GM19023 (cell line): ENCODE data around the gene BTBD6.

ENCODE experiments used
- ATAC-seq: cut with Tn5 transposase; IDR thresholded peaks from one replicate; pipeline ENCODE4 v1.9.1; 2021; ENCODE audit warnings: mild to moderate bottlenecking, moderate library complexity; ENCODE audit not compliant: unreplicated experiment

BTBD6 gene

DNA sequence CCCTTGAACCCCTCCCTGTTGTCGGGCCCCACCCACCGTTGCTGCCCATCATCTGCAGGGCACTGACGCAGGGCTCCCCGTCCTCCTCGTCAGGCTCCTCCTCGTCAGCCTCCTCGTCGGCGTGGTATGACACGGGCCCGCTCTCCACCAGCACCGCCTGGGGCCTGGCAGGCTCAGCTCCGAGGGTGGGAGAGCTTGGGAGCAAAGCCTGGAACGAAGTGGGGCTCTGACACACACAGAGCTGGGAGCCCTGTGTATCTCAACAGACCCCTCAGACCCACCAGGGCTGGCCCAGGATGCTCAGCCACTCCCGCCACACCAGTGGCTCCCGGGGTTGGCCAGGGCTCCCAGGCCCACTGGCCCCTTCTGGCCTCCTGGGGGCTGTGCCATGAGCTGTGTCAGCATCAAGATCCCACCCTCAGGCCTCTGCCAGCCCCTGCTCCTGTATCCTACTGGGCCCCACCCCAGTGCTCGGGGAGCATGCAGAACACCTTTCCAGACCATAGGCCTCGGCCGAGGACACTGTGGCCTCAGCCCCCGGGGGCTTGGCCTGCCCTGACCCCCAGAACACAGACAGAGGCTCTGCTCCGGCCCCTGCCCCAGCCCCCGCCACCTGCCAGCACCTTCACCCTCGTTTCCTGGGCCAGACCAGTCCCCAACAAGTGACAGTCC is 37.1 kb upstream of the BTBD6 start:
- no peak for ATAC-seq

DNA sequence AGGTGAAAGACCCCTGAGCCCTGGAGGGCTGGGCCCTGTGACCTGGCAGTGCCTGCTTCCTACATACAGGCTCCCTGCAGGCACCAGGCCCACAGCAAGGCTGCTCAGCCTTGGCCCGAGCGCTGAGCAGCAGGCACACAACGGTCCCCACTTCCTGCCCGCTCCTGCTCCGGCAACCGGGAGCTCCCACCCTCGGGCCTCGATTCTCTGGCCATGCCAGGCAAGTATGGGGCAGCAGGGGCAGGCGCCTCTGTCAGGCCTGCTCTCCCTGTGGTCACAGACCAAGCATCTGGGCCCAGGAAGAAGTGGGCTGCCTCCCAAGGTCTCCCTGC is 36.6 kb upstream of the BTBD6 start:
- no peak for ATAC-seq

DNA sequence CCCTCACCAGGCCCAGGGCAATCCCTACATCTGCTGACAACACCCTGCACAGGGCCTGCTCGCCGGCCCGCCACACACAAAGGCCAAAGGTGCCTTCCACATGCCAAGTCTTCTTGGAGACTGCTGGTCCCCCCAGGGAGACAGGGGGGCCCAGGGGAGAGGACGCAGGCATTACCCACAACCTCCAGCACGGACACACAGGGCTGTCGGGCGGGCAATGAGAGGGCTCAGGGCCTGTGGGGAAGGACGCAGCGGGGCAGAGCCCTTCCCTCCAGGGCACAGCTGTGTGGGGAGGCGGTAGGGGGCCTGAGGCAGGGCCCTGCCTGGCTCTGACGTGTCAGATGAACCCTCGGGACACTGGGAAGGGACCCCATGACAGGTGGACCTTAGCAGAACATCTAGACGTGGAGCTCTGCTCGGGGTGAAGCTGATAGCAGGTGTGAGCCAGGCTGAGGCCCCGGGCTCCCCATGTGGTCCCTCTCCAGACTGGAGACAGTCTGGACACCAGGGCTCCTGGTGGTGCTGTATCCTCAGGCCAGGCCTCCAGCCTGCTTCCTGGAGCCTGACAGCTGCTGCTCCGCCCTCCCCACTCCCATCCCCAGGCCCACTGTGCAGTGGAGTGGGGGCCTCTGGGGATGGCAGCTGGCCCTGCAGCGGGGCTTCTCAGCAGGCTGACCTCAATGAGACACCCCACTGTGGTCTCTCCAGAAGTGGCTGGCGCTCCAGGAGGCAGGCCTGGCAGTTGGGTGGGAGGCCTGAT is 35.6 kb upstream of the BTBD6 start:
- ATAC-seq, result no peak

DNA sequence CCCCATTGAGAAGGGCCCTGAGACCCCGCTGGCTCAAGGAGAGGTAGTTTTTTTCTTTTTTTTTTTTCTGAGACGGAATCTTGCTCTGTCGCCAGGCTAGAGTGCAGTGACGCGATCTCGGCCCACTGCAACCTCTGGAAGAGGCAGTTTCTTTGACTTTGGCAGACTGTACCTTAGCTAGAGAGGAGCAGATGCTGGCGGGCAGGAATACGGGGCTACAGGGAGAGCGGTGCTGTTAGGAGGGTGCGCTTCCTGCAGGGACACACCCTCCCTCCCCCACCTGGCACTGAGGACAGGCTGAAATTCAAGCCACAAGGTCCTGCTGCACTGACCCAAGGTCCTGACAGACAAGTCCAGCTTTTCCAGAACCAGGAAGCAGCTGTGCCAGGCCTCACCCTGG is 35.0 kb upstream of the BTBD6 start:
- ATAC-seq, result no peak

DNA sequence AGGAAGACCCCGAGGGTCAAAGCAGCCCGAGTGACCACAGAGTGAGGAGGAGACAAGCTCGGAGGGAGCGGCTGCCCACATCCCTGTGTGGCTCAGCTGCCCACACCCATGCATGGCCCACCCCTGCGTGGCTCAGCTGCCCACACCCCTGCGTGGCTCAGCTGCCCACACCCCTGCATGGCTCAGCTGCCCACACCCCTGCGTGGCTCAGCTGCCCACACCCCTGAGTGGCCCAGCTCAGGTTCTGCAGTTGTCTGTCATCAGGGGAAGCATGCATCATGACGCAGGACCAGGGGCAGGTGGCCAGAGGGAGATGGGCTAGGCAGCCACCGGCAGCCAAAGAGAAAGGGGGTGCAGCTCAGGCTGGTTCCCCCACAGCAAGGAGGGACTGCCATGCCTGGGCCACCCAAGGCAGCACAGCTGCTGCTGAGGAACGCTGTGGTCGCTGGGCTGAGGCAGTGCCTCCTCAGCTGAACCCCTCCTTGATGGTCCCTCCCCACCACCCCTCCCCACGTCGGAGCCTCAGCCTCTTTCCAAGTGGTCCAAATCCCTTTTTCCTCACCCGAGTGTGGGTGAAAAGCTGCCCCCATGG is 33.9 kb upstream of the BTBD6 start:
- ATAC-seq, result no peak

DNA sequence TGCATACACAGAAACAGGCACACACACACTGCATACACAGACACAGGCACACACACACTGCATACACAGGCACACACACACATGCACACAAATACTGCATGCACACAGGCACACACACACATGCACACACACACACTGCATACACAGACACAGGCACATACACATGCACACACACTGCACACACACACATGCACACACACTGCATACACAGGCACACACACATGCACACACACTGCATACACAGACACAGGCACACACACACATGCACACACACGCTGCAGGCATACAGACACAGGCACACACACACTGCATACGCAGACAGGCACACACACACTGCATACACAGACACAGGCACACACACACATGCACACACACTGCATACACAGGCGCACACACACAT is 32.7 kb upstream of the BTBD6 start:
- no peak for ATAC-seq

DNA sequence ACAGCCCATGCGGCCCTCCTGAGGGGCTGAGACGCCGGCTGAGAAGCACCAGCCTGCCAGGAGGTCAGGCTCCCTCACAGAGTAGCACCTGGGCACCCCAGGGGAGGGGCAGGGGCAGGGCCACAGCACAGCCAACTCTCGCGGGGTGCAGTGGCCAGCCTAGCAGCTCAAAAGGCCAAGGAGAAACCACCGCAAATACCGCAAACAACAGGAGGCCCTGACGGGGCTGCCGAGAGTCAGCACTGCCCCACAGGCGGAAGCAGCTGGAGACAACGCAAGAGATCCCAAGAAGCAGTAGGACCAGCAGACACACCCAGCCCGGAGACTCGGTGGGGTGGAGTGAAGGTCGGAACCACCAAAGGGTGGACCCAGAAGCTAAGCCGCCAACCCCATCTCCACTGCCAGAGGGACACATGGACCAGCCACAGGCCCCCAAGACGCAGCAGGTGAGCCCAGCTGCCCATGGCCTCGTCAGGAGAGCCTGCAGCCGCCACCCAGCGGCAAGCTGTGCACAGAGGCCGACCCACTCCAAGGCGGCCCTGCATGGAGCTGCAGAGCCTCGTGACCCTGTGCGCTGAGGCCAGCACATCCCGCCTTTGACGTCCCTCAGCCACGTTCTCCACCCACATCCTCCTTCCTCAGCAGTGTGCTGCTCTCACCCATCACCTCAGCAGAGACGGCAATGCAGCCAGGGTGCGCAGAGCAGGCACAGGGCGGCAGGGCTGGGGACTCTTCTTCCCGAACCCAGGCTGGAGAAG is 31.7 kb upstream of the BTBD6 start:
- ATAC-seq, result no peak

DNA sequence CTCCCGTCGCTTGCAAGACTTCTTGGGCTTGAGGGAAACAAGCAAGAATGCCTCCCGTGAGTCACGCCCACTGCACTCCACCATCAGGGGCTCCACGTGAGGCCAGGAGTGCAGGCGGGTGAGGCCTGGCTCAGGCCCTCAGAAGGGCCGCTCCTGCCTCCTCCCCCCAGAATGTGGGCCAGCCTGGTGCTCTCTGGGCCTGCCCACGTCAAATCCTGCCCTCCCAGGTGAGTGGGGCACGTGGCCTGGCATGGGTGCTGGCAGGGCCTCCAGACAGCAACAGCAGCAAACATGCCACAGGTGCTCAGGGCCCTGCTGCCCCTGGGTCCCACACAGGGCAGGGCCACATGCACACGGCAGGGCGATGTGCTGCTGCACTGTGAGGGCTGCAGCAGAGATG is 30.6 kb upstream of the BTBD6 start:
- no peak for ATAC-seq

DNA sequence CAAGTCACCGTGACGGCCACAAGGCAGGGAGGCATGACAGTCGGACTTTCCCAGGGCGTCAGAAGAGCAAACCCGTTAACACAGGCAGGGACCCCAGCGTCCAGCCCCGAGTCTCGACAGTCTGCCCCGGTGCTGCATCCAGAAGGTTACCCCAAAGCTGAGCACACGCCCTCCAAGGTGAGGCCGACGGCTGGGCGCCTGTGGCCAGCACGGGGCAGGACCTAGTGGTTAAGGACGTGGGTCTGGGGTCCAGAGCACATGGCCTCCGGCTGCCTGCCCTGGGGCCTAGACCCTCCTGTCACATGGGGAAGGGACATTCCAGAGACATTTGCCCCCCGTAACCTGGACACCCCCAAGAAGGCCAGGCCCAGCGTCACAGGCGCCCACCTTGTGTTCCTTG is 29.7 kb upstream of the BTBD6 start:
- ATAC-seq, result no peak

DNA sequence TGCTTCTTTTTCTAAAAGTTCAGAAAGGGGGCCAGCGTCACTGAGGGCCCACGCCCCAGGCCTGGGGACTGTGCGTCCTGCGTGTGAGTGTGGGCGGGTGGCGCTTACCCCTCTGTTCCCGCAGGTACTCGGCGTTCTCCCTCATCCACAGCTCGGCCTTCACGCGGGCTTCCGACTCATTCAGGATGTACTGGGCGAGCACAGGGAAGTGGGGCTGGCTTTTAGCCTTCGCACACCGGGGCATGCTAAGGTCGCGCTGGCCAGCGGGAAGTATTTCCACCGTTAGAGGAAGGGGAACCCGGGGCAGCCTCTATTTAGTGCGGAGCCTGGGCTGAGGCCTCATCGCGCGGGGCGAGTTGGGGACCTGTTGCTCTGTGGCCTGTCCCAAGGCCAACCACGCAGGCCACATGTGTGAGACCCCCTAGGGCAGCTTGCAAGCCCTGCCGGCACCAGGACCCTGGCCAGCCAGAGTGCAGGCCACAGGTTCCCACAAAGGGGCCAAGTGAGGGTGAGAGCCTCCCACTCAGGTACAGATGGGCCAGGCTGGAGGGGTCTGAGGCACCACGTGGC is 29.2 kb upstream of the BTBD6 start:
- ATAC-seq, result no peak

DNA sequence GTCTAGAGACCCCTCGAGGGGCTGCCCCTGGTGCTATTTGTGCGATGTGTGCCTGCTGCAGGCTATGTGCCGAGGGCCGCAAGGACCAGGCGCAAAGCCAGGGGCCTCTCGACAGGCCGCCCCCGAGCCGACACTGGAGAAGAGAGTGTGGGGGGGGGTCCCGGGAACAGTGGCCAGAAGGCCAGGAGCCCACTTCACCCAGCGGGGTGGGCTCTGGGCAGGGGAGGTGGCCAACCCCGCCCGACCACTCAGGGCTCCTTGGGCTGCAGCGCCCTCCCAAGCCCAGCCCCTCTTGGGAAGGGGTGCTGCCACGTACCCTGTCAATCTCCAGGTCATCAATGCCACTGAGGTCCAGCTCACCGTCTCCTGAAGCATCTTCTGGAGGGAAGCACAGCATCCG is 28.6 kb upstream of the BTBD6 start:
- ATAC-seq, result no peak

DNA sequence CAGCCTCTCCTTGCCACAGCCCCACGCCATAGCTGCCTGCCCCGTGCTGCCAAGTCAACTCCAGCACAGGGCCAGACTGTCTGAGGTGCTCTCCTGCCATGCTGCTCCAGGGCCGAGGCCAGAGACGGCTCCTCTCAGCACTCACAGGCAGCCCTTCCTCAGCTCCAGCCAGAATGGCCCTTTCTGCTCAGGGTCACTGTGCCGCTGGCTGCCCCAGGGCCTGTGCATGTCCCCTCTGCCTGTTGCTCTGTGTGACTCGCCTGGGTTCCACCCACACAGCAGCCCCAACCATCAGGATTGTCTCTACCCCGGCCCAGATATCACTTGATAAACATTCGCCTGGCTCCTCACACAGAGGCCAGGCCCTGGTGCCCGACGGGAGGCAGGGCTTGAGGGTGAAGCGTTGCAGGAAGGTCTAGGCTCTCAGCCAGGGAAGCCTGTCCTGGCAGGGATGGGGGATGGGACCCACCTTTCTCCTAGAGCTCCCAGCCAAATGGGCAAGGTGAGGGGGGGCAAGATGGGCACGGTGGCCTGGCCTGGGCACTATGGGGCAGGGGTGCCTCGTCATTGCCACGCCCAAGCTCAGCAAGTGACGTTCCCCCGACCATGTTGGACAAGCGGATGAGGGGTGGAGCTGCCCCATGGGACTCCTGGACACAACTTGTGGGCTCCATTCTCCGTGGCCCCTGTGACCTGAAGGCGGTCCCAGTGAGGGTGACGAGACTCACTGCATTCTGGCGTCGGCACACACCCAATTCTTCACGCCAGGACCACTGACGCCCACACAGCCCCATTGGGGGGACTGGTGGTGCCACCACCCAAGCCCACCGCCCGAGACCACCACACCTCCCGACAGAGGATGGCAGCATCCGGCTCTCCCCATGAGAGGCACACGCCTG is 27.4 kb upstream of the BTBD6 start:
- no peak for ATAC-seq

DNA sequence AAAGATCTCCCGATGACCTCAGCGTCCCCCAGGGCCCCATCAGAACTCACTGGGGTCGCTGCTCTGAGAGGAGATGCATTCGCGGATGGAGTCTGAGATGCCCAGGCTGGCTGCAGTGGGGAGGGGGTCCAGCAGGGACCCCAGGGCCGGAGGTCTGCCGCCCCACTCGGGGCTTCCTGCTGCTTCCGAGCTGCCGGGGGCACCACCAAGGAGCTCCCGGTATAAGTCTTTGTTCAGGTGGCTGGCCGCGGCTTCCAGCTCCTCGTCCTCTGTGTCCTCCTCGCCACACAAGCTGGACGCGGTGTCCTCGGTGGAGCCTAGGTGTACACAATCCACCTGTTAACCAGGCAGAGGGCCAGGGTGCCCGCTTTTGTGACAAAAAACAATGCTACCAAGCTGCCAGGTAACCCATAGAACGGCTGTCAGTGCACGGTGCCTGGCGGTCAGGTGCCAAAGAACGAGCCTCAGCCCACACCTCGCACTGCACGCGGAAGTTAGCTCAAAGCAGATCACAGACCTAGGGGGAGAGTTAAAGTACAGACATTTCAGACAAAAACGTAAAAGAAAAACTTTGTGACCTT is 26.6 kb upstream of the BTBD6 start:
- no peak for ATAC-seq

DNA sequence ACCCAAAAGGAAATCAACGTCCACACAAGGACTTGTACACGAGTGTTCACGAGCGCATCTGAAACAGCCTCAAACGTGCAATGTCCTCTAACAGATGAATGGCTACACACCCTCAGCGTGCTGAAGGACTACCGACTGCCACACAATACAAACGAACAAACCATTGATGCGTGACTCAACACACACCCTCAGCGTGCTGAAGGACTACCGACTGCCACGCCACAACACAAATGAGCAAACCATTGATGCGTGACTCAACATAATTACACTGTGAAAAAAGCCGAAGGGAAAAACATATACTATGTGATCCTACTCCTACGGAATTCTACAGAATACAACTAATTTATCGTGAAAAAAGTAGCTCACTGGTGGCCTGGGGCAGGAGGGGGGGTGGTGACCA is 25.1 kb upstream of the BTBD6 start:
- no peak for ATAC-seq

DNA sequence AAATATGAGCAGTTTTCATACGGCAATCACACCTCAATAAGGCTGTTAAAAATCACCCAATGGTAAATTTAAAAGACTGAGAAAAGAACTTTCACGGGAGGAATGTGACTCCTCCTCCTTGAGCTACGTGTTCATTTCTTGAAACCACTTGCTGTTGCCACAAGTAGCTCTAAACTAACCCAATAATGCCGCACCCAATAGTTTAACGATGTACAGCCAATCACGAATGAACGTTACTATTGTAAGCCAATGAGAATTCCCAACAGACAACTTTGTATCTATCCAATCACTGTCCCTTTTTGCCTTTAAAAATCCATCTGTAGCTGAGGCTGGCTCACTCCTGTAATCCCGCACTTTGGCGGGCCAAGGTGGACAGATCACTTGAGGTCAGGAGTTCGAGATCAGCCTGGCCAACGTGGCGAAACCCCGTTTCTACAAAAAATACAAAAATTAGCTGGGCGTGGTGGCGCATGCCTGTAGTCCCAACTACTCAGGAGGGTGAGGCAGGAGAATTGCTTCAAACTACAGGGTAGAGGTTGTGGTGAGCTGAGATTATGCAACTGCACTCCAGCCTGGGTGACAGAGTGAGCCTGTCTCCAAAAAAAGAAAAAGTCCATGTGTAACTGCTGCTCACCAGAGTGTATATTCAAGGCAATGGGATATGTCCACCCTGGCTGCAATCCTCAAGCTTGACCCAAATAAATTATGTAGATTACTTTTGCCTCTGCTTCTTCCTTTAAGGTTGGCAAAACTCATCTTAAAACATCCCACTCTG is 24.4 kb upstream of the BTBD6 start:
- no peak for ATAC-seq

DNA sequence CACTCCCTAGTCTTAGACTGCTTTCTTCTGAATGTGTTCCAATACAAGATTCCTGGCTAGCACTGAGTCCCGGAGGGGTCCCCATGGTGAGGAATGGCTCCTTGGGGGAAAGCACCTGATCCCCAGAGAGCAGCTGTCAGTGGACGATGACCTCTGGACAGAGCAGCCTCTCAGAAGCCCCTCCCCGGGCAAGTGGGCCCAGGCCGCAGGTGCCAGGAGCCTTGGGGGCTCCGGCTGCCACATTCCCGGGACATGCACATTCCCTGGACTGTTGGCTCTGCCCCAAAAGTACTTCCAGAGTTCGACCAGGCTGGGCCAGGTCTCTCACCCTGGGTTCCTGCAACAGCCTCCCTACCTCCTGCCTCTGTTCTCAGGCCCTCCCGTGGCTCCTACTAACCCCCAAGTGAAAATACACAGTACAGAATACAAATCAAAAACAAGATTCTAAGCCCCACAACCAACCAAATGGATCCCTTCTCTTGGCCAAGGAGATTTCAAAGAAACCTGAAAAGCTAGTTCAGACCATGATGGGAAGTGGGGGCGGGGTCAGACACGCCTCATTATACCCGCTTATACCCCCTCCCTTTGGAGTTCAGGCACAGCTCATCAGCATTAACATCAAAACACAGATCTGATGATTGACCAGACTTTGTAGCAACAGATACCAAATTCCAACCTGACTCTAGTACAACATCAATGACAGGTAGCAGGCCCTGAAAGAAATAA is 23.3 kb upstream of the BTBD6 start:
- no peak for ATAC-seq

DNA sequence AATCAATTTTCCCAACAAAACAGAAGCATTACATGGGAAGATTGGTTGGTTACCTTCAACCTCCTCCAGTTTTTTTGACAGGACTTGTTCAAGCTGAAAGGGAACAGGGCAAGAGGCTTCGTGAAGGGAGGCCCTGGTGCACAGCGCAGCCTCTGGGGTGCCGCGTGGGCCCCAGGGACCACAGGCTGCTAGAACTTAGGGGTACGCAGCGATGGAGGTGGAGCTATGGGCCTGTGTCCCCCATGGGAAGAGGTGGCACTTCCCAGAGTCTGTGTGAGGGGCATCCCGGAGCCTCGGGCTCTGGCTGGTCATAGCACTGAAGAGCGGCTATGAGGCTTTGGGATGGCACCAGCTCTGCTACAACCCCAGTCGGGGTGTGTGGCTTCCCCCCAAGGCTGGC is 22.1 kb upstream of the BTBD6 start:
- no peak for ATAC-seq

DNA sequence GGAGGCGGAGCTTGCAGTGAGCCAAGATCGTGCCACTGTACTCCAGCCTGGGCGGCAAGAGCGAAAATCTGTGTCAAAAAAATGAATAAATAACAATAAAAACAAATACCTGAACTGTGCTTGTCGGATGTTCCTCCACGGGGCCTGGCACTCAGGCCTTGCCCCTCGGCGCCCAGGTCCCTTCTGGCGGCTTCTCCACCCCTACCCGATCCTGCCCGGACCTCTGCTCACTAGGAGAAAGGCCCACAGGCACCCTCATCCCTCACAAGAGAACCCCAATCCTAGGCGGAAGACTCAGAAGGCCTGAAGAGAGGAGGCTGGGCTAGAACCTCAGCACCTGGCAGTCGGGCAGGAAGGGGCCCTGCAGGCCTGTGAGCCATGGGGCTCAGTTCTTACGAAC is 21.0 kb upstream of the BTBD6 start:
- ATAC-seq, result no peak

DNA sequence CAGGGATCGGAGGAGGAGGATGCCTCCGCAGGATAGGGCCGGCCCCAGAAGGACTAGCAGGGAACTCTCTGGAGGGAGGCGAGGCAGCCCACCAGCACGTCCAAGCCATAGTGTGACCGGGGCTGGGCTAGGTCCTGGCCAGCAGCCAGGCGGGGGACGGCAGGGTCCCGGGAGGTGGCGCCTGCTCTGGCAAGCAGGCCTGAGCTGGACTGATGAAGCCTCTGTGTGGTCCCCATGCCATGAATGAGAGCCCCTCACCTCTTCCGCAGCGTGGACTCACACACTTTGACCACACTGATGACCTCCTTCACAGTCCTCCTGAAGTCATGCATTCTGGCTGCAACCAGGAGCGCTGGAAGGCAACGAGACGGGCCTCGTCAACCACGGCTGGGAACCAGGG is 19.8 kb upstream of the BTBD6 start:
- ATAC-seq, result no peak
